Measurements from ENCODE around the gene KIF18A.

- TF ChIP-seq CTCF (IDR thresholded peaks at IDR 0.05; ENCODE audit: low read length) = no peak
- no peak for TF ChIP-seq EZH2 (optimal IDR thresholded peaks at IDR 0.05; ENCODE audit: low read depth, low read length)
Measured at GRCh38 chr11:28003615-28004014, 104.3 kb downstream of the KIF18A start.

All from MM.1S (cell line).